CD4-positive, alpha-beta T cell treated with Interleukin-1 beta for 1 hour (primary cell): ENCODE results near the gene C1QTNF9.
"Not testable (repeated sequence)": the region's sequence is repeated elsewhere in the genome, so short reads cannot be mapped to it uniquely, and the experiment has no call there.

Experiments used
- DNase-seq, 2 donors: peaks; one replicate each; pipeline ENCODE4 v3.0.0-alpha.2; 2020 to 2022

Gene C1QTNF9

DNA sequence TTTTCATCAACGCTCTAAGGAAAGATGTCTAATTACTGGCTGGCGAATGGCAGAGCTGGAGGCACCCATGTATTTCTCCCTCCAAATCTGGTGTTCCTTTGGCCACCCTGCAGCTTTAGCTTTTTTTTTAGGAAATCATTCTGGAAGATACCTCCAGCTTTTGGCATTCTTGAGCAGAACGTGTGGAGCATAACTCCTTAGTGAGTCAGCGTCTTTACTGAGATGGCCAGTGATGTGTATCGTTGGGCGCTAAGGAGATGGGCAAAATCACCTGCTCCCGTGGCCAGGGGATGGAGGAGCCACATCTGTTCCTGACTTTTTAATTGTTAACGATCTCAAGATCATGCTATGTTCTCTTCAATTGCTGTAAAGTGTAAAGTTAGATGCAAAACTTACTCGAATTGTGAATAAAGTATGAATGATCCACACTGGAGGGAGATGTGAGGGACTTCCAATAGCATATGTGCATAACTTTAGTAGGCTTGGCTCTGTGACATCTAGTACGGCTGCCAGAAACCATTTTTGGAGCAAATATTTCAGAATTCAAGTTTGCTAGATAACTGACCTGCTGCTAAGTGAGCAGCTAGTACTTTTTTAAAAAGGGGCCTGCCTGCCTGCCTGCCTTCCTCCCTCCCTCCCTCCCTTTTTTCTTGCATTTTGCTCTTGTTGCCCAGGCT lies 24.4 kb upstream of the C1QTNF9 start:
- no peak for DNase-seq

DNA sequence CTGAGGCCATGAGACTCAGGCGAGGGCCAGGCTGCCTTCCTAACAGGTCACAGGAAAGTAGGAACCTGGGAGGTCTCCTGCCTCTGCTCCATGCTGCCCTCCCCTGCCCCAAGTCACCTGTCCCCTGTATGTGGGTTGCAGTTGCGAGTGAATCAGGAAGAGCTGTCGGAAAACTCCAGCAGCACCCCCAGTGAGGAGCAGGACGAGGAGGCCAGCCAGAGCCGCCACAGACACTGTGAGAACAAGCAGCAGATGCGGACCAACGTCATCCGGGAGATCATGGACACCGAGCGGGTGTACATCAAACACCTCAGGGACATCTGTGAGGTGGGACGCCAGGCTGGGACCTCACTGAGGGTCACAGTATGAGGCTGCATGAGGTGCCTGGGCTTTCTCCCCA lies 22.8 kb upstream of the C1QTNF9 start:
- DNase-seq: no peak

DNA sequence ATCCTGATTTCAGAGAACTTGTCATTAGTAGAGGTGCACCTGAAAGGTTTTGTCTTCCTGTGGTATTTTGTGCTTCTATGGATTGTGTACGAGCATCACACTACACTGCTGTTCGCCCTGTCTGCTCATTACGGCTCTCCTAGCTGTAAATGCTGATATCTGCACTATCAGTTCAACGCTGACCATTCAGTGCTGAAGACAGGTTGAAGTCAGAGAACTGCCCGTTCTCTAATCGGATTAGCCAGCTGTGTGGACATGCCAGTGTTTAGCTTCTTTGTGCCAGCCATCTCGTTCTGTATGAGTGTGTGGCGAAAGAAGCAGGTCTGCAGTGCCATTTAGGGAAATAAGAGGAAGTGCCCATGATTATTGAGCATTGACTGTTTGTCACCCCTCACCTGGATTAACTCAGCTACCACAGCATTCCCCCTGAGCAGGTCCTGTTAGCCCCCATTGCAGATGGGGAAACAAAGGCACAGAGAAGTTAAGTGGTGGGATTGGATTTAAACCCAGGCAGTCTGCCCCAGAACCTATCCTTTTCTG lies 21.6 kb upstream of the C1QTNF9 start:
- DNase-seq: no peak

DNA sequence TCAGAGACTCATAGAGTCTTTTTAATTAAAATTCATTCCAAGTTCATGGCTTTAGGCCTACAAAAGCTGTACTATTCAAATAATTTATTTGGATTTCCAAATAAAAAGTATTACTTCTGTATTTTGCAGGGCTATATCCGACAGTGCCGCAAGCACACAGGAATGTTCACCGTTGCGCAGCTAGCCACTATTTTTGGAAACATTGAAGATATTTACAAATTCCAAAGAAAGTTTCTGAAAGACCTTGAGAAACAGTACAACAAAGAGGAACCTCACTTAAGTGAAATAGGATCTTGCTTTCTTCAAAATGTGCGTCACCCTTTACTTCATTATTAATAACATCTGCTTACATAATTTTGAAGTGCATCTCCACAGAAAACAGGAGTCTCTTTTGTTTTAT lies 20.5 kb upstream of the C1QTNF9 start:
- DNase-seq: no peak

DNA sequence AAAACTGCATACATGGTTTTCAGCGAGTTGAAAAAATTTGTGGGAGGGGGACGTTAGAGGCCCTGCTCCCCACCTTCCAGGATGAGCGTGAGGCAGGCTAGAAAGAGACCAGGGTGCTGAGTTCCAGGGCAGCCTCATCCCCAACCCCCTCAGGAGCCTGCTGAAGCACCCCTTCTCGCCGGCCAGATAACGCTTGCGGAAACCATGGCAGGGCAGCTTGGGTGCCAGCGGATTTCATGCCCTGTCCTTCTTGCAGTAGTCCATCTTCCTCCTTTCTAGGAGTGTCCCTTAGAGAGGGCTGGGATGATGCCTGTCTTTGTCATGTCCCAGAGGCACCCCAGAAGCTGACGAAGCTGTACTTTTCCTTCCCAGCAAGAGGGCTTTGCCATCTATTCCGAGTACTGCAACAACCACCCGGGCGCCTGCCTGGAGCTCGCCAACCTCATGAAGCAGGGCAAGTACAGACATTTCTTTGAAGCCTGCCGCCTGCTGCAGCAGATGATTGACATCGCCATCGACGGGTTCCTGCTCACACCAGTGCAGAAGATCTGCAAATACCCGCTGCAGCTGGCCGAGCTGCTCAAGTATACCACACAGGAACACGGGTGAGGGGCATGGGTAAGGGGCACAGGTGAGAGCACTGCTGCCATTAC lies 19.0 kb upstream of the C1QTNF9 start:
- DNase-seq: no peak

DNA sequence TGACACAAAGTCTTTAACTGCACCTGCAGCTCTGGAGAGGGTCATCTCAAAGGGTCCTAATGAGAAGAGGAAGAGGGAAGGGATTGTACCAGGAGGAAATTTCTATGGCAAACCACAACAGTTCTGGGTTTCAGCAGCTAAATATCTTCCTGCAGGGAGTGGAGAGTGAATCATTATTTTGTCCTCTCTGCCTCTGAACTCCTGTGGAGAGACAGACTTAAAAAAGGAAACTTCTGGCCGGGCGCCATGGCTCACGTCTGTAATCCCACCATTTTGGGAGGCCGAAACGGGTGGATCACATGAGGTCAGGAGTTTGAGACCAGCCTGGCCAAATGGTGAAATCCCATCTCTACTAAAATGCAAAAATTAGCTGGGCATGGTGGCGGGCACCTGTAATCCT lies 16.9 kb upstream of the C1QTNF9 start:
- DNase-seq: no peak

DNA sequence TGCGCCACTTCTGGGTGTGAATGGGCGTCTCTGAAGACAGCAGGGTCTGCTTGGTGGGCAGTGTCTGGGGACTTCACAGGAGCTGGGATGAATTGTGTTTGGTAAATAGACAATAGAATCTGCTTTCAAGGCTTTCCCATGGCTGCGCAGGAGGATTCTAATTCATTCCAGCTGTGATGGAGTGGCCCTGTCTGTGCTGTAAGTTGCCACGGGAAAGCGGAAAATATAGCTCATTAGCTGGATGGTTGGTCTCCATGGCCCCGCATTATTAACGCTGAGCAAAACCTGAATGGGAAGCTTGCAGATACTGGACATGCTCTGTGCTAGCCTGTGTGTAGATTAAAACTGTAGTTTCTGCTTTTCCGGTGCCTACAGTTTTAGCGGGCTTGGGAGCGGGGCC lies 15.6 kb upstream of the C1QTNF9 start:
- DNase-seq: no peak

DNA sequence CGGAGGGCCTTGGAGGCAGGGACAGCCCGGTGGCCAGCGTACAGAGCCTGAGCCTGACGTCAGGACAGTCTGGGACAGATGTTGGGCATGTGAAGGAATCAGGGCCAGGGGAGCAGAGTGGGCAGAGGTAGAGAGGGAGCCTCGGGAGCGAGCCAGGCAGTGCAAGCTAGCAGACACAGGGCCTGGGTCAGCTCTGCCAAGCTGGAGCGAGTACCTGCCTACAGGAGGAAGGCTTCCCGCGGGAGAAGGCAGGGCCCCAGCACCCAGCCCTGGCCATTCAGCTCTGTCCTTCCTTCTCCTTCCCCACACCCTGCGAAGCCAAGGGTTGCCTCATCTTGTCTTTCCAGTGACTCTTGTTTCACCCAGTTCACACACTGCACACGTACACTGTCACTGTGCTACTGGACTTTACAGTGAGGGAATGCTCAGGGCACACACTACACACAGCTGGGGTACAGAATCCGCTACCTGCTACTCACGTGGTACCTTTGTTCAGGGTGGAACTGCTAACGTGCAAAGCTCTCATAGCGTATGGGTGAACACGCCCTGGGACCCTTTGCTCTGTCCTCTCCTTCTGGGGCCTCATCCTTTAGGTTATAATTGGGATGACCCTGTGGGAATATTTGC lies 9.8 kb upstream of the C1QTNF9 start:
- DNase-seq: no peak

DNA sequence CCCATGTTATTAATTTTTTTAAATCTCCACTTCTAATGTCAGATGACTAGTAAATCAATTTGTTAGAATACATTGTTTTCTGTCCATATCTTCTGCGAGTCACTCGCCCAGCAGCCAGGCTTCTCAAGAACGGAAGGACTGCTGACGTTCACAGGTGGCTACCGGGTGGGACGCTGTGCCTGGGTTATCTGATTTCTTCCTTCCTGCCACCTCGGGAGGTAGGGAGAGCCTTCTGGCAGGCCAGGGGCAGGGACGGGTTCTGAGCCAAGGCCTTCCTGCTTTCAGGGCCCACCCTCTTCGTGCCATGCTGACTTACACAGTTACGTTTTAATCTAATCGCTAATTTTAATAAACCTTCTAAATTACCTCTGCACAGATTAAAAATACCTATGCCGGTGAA lies 7.9 kb upstream of the C1QTNF9 start:
- no peak for DNase-seq

DNA sequence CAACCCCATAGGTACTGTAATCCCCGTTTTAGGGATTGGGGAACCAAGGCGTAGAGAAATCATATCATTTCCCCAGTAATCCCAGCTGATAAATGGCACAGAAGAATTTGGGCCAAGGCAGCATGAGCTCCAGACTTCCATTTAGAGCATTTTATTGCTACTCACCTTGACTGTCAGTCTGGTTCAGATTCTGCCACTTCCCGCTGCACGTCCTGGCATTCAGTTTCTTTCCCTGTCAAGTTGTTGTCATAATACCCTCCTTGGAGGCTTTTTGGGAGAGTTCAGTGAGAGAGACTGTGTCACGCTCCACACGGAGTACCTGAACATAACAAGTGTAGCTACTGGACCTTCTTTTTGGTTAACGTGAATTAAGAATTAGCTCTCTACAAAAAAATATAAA lies 7.5 kb upstream of the C1QTNF9 start:
- no peak for DNase-seq

DNA sequence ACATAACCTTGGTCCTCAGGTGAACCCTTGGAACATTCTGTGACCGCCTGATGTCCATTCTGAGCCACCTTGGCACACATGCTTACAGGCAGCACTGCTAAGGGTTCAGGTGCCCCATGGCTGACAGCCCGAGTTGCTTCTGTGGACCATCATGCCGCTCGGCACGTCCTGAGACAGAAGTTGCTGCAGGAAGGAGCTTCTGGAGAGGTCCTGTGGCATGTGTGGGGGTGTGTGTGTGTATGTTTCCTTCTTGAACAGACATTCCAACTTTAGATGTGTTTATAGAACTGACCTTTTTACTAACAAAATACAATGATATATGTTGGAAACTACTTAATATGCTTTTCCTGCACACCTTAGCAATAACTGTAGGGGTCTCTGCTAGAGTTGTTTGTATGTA lies 4.8 kb upstream of the C1QTNF9 start:
- no peak for DNase-seq

DNA sequence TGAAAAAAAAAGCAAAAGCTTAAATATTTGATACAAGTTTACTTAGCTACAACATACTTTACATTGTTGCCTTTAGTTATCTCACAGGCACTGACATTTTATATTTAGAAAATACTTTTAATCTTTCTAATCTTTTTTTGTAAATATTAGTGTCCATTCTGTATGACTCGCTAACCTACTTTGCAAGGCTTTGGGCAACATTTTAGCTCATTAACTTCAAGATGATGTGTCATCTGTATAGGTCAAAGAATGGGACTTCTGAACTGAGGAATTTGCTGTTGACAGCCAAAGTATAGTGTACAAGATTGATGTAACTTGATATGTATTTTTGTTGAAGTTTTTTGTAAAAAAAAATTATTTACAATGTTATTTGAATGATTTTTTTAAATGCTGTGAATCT lies 2.7 kb upstream of the C1QTNF9 start:
- no peak for DNase-seq

DNA sequence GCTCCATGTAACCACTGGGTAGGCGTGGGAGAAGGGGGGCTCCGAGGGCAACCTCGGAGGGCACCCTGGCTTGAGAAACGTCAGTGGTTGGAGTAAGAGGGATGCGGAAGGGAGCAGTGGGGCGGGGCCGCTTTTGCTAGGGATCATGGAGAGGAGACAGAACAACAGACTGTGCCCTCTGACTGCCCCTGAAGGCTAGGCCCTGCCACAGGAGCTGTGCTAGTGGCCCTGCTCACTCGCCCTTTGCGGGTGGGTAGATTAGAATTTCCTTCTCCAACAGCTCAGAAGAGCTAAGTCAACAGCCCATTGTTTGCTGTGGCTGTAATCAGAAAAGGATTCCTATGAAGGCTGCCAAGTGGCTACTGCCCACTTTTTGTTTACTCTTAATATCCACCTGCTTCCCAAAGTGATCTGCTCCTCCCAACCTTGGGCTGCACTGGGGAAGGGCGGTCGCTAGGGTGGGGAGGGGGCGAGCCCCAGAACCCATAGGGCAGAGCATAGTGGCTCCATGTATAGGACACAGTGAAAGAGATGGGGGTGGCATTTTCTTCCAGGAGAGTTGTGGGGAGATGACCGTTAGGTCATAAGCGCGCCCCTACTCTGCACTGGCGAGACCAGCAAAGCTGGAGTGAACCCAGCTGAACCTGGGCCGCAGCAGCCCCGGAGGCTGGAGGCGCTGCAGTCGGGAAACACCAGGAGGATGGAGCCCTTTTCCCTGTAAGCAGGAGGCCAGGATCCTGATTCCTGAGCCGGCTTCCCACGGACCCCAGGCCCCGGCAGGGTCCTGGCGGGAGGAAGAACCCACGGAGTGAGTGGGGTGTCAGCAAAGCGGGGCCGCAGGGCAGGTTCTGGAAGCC lies 1.9 kb upstream of the C1QTNF9 start:
- no peak for DNase-seq

DNA sequence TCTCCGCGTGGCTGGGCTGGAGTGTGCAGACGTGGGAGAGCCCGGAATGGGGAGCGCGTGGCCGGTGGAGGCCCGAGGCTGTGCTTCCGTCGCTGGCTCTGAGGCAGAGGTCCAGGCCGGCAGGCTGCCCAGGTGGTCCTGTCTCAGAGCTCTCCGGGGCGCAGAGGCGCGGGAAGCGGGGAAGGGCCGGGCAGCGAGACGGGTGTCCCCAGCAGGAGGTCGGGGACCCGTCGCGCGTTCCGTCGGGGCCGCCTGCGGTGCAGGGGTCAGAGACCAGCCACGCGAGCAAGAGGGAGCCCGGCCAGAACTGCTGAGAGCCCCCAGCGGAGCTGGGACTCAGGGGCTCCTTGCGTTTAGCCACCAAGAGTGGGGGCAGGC lies 1.3 kb upstream of the C1QTNF9 start:
- no peak for DNase-seq

DNA sequence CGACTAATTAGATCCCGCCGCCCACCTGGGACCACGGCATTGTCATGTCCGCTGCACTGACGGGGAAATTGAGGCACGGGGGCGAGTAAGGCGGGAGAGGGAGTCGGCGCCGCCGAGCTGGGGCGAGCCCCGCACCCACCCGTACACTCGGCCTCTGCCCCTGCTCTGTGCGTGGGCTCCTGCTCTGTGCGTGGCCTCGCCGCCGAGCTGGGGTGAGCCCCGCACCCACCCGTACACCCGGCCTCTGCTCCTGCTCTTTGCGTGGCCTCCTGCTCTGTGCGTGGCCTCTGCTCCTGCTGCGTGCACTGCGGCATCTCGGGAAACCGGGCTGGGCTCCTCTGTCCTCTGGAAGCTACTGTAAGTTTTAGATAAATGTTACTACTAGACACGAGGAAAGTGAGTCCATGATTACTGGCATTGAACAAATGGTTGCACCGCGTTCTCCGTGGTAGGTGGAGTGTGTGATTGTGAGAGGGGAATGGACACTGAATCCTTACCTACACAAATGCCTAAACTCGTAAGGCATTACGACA lies 826 bp upstream of the C1QTNF9 start:
- no peak for DNase-seq

DNA sequence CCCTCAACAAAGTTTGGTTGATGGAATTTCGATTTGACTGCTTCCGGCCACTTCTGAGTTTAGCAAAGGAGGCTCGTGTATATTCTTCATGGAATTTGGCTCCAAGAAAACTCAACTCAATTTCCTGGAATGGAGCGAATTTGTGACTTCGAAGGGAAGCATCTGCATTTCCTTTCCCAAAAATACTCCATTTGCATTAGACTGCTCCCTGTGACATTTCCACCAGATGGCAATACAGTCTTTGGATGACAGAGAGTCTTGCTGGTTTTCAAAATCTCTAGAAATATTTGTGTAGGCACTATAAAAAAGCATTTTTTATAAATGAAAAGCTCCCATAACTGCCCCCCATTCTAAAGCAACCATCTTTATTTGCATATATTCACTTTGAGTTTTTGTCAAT lies 4.1 kb downstream of the C1QTNF9 start:
- DNase-seq: no peak

DNA sequence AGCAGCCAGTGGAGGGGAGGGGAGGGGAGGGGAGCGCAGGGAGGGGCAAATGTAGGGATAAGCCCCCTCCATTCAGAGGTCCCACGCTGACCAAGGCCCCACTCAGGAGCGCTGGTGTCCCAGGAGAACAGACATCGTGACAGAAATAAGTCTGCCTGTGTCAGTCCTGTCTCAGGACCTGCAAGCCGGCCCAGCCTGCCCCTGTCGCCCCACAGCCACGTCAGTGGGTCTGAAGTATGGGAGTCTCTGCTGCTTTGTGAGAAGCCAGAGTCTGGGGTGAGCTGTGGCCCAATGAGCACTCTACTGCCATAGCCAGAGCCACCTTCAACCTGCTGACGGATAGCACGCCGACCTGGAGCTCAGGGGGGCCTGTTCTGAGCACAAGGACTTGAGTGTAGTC lies 8.5 kb downstream of the C1QTNF9 start:
- not testable (repeated sequence) for DNase-seq

DNA sequence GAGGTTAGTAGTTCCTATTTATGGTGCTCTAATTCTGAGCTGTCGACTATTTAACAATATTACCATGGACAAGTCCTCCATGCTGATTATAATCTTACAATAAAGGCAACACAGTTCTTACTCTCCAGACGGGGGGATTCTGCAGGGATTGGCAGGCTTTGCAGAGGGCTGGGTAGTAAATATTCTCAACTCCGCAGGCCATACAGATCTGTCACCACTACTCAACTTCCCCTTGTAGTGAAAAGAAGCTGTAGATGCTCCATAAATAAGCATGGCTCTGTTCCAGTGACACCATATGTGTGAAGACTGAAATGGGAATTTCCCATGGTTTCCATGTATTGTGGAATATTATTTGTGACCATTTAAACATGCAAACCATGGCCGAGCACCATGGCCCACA lies 9.5 kb downstream of the C1QTNF9 start:
- DNase-seq: not testable (repeated sequence)

DNA sequence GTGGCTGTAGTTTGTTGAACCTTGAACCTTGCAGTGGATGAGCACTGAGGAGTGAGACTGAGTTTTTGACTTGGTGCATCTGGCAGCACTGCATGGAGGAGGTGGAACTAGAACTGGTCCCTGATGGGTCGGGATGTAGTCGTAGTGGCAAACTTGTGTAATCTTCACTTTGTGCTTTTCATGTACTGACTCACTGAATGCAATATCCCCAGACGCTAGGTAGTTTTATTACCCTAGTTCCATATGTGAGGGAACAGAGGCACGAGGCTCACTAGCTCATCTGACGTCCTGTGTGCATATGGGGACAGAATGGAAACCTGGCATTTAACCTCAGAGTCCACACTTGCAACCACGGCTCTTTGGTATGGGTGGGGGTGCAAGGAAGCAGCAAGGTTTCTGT lies 10.3 kb downstream of the C1QTNF9 start:
- DNase-seq: not testable (repeated sequence)

DNA sequence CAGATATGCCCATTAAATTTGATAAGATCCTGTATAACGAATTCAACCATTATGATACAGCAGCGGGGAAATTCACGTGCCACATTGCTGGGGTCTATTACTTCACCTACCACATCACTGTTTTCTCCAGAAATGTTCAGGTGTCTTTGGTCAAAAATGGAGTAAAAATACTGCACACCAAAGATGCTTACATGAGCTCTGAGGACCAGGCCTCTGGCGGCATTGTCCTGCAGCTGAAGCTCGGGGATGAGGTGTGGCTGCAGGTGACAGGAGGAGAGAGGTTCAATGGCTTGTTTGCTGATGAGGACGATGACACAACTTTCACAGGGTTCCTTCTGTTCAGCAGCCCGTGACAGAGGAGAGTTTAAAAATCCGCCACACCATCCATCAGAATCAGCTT lies 12.0 kb downstream of the C1QTNF9 start:
- DNase-seq: not testable (repeated sequence)

DNA sequence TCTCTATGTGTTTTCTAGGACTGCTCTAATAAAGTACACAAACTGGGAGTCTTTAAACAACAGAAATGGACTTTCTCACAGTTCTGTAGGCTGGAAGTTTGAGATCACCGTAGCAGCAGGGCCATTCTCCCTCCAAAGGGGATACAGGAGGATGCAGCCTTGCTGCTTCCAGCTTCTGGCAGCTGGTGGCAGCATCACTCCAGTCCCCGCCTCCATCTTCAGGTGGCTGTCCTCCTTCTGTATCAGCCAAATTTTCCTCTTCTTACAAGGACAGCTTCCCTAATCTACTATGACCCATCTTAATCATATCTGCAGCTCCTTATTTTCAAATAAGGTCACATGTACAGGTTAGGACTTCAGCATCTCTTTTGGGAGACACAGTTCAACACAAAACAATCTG lies 13.1 kb downstream of the C1QTNF9 start:
- not testable (repeated sequence) for DNase-seq

DNA sequence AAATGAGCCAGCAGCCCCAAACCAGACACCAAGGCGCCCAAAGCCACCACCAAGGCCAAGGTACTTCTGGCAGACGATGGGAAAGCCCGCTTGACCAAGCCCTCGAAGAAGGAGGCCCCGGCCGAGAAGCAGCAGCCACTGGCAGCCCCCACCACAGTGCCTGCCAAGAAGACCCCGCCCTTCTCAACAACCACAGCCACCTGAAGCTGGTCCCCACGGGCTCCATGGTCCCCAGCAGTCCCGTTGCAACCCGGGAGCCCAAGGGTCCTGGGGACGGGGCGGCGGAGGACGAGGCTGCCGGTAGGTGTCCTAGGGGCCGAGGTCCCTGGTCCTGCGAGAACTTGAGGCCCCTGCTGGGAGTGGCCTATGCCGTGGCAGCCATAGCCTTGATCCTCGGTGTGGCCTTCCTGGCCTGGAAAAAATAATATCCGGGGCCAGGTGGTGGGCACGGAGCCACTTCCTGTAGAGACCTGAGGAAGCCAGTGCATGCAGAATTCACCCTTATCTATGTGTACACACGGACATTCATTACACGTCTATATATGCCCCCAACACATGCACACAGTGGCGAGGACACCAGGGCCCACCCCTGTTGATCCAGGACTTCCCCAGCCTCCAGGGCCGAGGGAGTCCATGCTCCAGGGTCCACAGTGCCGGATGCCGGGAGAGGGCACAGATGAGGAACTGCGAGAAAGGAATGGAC lies 13.8 kb downstream of the C1QTNF9 start:
- no peak for DNase-seq

DNA sequence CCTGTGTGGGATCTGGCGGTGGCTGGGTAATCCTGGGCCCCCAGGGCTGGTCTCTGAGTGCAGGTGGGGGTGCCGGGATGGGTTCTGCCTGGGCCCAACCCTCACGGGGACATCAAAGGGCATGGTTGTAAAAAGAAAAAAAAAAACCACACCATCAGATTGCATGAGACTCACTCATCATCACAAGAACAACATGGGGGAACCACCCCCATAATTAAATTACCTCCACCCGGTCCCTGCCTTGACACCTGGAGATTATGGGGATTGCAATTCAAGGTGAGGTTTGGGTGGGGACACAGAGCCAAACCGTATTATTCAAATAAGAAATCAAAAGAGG lies 14.3 kb downstream of the C1QTNF9 start:
- DNase-seq: no peak
